Memory B cell (primary cell): ENCODE measurements around the gene ZP2.
"Not testable (repeated sequence)": the region's sequence is repeated elsewhere in the genome, so short reads cannot be mapped to it uniquely, and the experiment has no call there.

Experiments
- ATAC-seq: fragments of 150-1000 bp; cut with Tn5 transposase; 2 replicates; pipeline ENCODE4 v1.10.0; 2021; ENCODE audit warnings: low read depth, mild to moderate bottlenecking, moderate library complexity
- DNase-seq, 2 donors: peaks; one replicate each; pipeline ENCODE4 v3.0.0; 2022; ENCODE audit warnings: low spot score in 2 of 2
- H3K27ac Mint-ChIP-seq: one replicate; pipeline ENCODE4 v1.8.0; 2022; ENCODE audit warnings: mild to moderate bottlenecking, moderate library complexity, mixed read lengths
- H3K27me3 Mint-ChIP-seq: one replicate; pipeline ENCODE4 v1.8.0; 2022; ENCODE audit warnings: mixed read lengths
- H3K36me3 Mint-ChIP-seq: one replicate; pipeline ENCODE4 v1.8.0; 2022; ENCODE audit warnings: mild to moderate bottlenecking, mixed read lengths
- H3K4me1 Mint-ChIP-seq: one replicate; pipeline ENCODE4 v1.8.0; 2022; ENCODE audit warnings: mixed read lengths
- H3K4me3 Mint-ChIP-seq: one replicate; pipeline ENCODE4 v1.8.0; 2022; ENCODE audit warnings: mild to moderate bottlenecking, moderate library complexity, mixed read lengths
- H3K9me3 Mint-ChIP-seq: one replicate; pipeline ENCODE4 v1.8.0; 2022; ENCODE audit warnings: mixed read lengths

The ZP2 gene

GRCh38 chr16:21175397-21175796 is 36.0 kb downstream of the ZP2 start:
- H3K27ac Mint-ChIP-seq: no peak overlapping the region
- H3K27me3 Mint-ChIP-seq: no peaks in the 10 kb centered on the region
- ATAC-seq: no peak
- H3K4me3 Mint-ChIP-seq: no peak overlapping the region
- H3K4me1 Mint-ChIP-seq: no peaks in the 10 kb centered on the region
- peaks cover 2% of the 10 kb centered on the region for H3K9me3 Mint-ChIP-seq
- no peak for DNase-seq
- peaks cover 47% of the 10 kb centered on the region for H3K36me3 Mint-ChIP-seq

- Mint-ChIP-seq H3K27ac (no peak overlapping the region), H3K36me3 (peaks cover 33% of the 10 kb centered on the region)
Observed at GRCh38 chr16:21172650-21173049, 38.7 kb downstream of the ZP2 start.

GRCh38 chr16:21170116-21170515 is 41.3 kb downstream of the ZP2 start:
- H3K27ac Mint-ChIP-seq, DNase-seq, H3K4me1 Mint-ChIP-seq, H3K9me3 Mint-ChIP-seq, H3K4me3 Mint-ChIP-seq, ATAC-seq, H3K27me3 Mint-ChIP-seq: not testable (repeated sequence)
- H3K36me3 Mint-ChIP-seq: peaks cover 33% of the 10 kb centered on the region

More at GRCh38 chr16:21172650-21173049, 38.7 kb downstream of the ZP2 start:
- Mint-ChIP-seq H3K4me1 (no peaks in the 10 kb centered on the region), H3K4me3 (no peak overlapping the region), H3K27me3 (no peaks in the 10 kb centered on the region), H3K9me3 (no peaks in the 10 kb centered on the region)
- DNase-seq (no peak), ATAC-seq (no peak)

- Mint-ChIP-seq H3K36me3 (peaks cover 37% of the 10 kb centered on the region), H3K4me3 (no peak overlapping the region), H3K27ac (no peak overlapping the region), H3K4me1 (peaks cover 3% of the 10 kb centered on the region), H3K9me3 (no peaks in the 10 kb centered on the region), H3K27me3 (no peaks in the 10 kb centered on the region)
- no peak for DNase-seq
- ATAC-seq: no peak
Observed at GRCh38 chr16:21169249-21169981, 42.0 kb downstream of the ZP2 start.

GRCh38 chr16:21167929-21168602 is 43.3 kb downstream of the ZP2 start:
- no peaks in the 10 kb centered on the region for H3K9me3 Mint-ChIP-seq
- H3K4me1 Mint-ChIP-seq: peaks cover 3% of the 10 kb centered on the region
- no peak overlapping the region for H3K27ac Mint-ChIP-seq
- no peak overlapping the region for H3K4me3 Mint-ChIP-seq
- no peaks in the 10 kb centered on the region for H3K27me3 Mint-ChIP-seq
- ATAC-seq (no peak), DNase-seq (no peak)
- H3K36me3 Mint-ChIP-seq: peaks cover 30% of the 10 kb centered on the region

- DNase-seq: no peak
- peaks cover 29% of the 10 kb centered on the region for H3K36me3 Mint-ChIP-seq
- no peak for ATAC-seq
Observed at GRCh38 chr16:21167360-21167759, 44.0 kb downstream of the ZP2 start.

GRCh38 chr16:21166561-21166961 is 44.8 kb downstream of the ZP2 start:
- no peaks in the 10 kb centered on the region for H3K27me3 Mint-ChIP-seq
- H3K4me3 Mint-ChIP-seq: no peak overlapping the region
- no peaks in the 10 kb centered on the region for H3K9me3 Mint-ChIP-seq
- peaks cover 6% of the 10 kb centered on the region for H3K4me1 Mint-ChIP-seq
- peaks cover 29% of the 10 kb centered on the region for H3K36me3 Mint-ChIP-seq
- no peak for ATAC-seq
- DNase-seq: no peak
- H3K27ac Mint-ChIP-seq: no peak overlapping the region

More at GRCh38 chr16:21167360-21167759, 44.0 kb downstream of the ZP2 start:
- no peaks in the 10 kb centered on the region for H3K9me3 Mint-ChIP-seq
- H3K27ac Mint-ChIP-seq: no peak overlapping the region
- no peak overlapping the region for H3K4me3 Mint-ChIP-seq
- peaks cover 5% of the 10 kb centered on the region for H3K4me1 Mint-ChIP-seq
- H3K27me3 Mint-ChIP-seq: no peaks in the 10 kb centered on the region

- ATAC-seq (no peak), DNase-seq (no peak)
- Mint-ChIP-seq H3K4me1 (peaks cover 14% of the 10 kb centered on the region), H3K36me3 (peaks cover 28% of the 10 kb centered on the region), H3K27ac (no peak overlapping the region), H3K9me3 (no peaks in the 10 kb centered on the region), H3K27me3 (no peaks in the 10 kb centered on the region), H3K4me3 (no peak overlapping the region)
Observed at GRCh38 chr16:21164521-21165168, 46.7 kb downstream of the ZP2 start.

- Mint-ChIP-seq H3K27ac (no peak overlapping the region), H3K27me3 (no peaks in the 10 kb centered on the region), H3K4me1 (peaks cover 23% of the 10 kb centered on the region), H3K36me3 (peaks cover 28% of the 10 kb centered on the region), H3K4me3 (no peak overlapping the region), H3K9me3 (no peaks in the 10 kb centered on the region)
- ATAC-seq (no peak), DNase-seq (no peak)
Observed at GRCh38 chr16:21163576-21163975, 47.8 kb downstream of the ZP2 start.

- Mint-ChIP-seq H3K36me3 (peaks cover 28% of the 10 kb centered on the region), H3K27ac (no peak overlapping the region), H3K4me3 (no peak overlapping the region), H3K27me3 (no peaks in the 10 kb centered on the region), H3K9me3 (no peaks in the 10 kb centered on the region), H3K4me1 (peaks cover 23% of the 10 kb centered on the region)
- ATAC-seq (no peak), DNase-seq (no peak)
Observed at GRCh38 chr16:21162661-21163151, 48.7 kb downstream of the ZP2 start.

GRCh38 chr16:21161211-21161610 is 50.2 kb downstream of the ZP2 start:
- ATAC-seq: no peak
- H3K27ac Mint-ChIP-seq: no peak overlapping the region

GRCh38 chr16:21160276-21160675 is 51.1 kb downstream of the ZP2 start:
- no peak overlapping the region for H3K4me3 Mint-ChIP-seq
- ATAC-seq: no peak
- no peak for DNase-seq
- no peaks in the 10 kb centered on the region for H3K27me3 Mint-ChIP-seq
- H3K36me3 Mint-ChIP-seq: peaks cover 17% of the 10 kb centered on the region
- H3K9me3 Mint-ChIP-seq: no peaks in the 10 kb centered on the region
- peaks cover 21% of the 10 kb centered on the region for H3K4me1 Mint-ChIP-seq
- peak overlapping the region; percentile 91 for H3K27ac Mint-ChIP-seq

More at GRCh38 chr16:21161211-21161610, 50.2 kb downstream of the ZP2 start:
- Mint-ChIP-seq H3K27me3 (no peaks in the 10 kb centered on the region), H3K4me3 (no peak overlapping the region), H3K4me1 (peaks cover 23% of the 10 kb centered on the region), H3K9me3 (no peaks in the 10 kb centered on the region), H3K36me3 (peaks cover 20% of the 10 kb centered on the region)
- DNase-seq: no peak

- ATAC-seq (peak; percentile 42), DNase-seq (peak; percentile 16 to 51)
- Mint-ChIP-seq H3K27ac (peak overlapping the region; percentile 91), H3K9me3 (no peaks in the 10 kb centered on the region), H3K27me3 (no peaks in the 10 kb centered on the region), H3K4me1 (peaks cover 20% of the 10 kb centered on the region), H3K4me3 (peak overlapping the region; percentile 97), H3K36me3 (peaks cover 11% of the 10 kb centered on the region)
Observed at GRCh38 chr16:21159281-21159951, 52.0 kb downstream of the ZP2 start.
